GM18858 (cell line): ENCODE measurements around the gene SULF2.

ENCODE experiments used
- ATAC-seq: cut with Tn5 transposase; IDR thresholded peaks from one replicate; pipeline ENCODE4 v1.9.1; 2021; ENCODE audit not compliant: unreplicated experiment

SULF2 gene

GRCh38 chr20:47717421-47717820 is 67.9 kb downstream of the SULF2 start:
- no peak for ATAC-seq

DNA sequence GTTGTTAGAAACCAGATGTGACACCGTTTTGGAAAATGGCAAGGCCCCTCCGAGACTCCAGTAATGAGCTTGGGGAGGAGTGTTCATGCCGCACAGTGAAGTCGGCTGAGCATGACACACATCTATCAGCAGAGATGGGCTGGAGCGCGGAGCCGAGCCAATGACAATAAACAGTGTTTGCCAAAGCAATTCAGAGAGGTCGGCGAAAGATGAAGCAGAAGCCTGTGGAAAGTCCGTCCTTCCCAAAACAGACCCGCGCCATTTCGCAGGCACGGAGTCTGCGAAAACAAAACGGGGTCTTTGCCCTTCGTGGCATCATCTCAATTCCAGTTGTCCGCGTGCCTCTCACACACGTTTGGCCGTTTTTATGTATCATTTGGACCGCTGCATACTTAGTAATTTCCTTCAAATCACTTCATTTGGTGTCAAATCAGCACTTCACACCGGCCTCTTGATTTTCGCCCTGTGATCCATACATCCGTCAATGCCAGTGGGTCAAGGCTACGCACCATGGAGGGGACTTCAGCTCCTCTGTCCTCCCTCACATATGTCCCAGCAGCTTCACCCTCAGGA is 71.3 kb downstream of the SULF2 start:
- ATAC-seq, result no peak

GRCh38 chr20:47713163-47713562 is 72.1 kb downstream of the SULF2 start:
- no peak for ATAC-seq

DNA sequence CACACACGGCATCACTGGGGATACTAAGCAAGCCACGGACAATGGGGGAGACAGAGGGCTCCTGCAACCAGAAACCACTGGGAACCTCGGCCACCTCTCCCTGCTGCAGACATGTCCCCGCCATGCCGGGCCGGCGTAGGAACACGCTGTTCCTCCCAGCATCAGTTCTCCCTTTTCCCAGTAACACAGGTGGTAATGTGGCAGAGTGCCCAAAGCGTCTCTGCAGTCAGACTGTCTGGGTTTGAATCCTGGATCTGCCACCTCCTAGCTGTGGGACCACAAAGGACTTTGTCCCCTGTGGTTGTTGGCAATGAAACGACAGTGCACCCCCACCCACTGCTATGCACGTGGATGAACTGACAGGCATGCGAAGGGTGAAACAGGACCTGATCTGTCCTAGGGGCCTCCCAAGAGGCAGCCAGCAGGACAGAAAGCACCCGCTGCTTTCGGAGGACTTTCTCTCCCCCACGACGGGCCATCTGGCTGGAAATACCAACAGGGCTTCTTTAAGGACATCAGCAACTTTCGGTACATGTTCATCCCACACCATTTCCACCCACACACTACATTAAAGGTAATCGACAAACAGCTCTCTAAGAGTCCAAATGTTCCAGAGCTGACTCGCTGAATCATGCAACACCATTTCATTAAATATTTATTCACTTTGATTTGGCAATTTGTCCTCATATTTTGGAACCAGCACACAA is 74.1 kb downstream of the SULF2 start:
- no peak for ATAC-seq

DNA sequence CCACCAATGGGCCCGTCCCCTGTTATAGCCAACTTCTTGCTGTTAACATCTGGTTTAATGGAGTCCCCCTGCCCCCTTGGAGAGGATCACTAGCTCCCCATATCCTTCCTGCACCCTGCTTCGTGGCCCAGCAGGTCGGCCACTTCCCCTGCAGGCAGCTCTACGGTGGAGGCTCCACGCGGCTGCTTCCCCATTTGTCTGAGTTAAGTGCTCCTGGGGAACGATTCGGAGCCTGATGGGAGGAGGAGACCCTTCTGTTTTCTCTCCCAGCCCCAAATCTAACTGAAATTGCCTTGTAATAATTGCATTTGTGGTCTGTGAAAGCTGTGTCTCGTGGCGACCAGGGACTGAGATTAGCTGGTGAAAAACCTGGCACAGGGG is 74.6 kb downstream of the SULF2 start:
- ATAC-seq, result no peak

- no peak for ATAC-seq
Observed at GRCh38 chr20:47708953-47709833, 76.1 kb downstream of the SULF2 start.

- ATAC-seq, result no peak
Observed at GRCh38 chr20:47708140-47708807, 77.0 kb downstream of the SULF2 start.

GRCh38 chr20:47706345-47706744 is 78.9 kb downstream of the SULF2 start:
- no peak for ATAC-seq

- no peak for ATAC-seq
Observed at GRCh38 chr20:47705497-47705856, 79.8 kb downstream of the SULF2 start.

DNA sequence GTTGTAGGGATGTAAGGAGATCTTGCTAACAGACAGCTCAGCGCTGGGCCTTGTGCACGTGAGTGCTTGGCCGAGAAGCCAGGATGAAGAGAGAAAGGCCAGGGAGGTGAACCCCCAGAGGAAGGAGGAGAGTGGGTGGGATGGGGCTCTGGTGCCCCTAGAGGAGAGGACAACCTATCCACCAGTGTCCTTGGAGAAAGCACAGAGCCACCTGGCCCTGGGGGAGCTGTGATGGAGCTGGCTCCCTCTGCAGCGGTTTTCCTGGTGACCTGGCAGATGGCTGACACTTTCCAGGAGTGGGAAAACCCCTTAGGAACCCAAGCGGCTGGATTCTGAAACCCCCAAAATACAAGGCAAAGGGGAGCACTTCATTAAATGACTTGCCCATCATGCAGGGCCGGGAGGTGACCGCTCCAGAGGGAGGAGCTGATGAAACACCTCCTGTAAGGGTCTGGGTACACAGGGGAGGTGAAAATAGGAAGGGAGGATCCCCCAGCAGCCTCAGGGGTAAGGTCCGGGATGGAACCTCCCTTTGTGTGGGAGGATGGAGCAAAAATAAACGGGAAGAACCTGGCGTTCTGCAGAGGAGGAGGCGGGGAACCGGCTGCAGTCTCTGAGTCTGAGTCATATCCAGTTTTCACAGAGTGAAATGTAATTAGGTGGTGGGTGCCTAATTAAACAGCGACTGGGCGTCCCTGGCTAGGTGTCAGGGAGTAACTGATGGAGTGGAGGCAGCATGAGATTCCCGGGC is 80.4 kb downstream of the SULF2 start:
- ATAC-seq, result no peak

GRCh38 chr20:47703748-47704147 is 81.5 kb downstream of the SULF2 start:
- no peak for ATAC-seq

DNA sequence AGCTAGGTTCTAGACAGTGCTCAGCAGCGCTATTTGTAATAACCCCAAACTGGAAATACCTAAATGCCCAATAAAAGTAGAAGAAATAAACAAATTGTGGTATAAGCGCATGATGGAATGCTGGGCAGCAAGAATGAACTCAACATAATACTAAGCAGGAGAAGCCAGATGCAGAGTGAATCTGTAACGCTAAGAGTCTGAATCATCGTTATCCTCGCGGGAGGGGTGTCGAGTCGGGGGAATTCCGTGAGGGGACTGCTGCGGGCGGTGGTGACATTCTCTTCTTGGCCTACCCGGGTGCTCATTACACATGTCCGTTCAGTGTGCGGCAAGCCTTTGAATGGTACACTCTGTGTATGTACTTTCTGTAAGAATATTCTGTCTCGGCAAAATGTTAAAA is 83.7 kb downstream of the SULF2 start:
- no peak for ATAC-seq

GRCh38 chr20:47700327-47700726 is 85.0 kb downstream of the SULF2 start:
- no peak for ATAC-seq

- no peak for ATAC-seq
Observed at GRCh38 chr20:47699818-47700217, 85.5 kb downstream of the SULF2 start.

- ATAC-seq, result no peak
Observed at GRCh38 chr20:47698142-47698541, 87.1 kb downstream of the SULF2 start.

GRCh38 chr20:47696856-47697255 is 88.4 kb downstream of the SULF2 start:
- ATAC-seq, result no peak

GRCh38 chr20:47694021-47694818 is 91.1 kb downstream of the SULF2 start:
- ATAC-seq, result no peak

DNA sequence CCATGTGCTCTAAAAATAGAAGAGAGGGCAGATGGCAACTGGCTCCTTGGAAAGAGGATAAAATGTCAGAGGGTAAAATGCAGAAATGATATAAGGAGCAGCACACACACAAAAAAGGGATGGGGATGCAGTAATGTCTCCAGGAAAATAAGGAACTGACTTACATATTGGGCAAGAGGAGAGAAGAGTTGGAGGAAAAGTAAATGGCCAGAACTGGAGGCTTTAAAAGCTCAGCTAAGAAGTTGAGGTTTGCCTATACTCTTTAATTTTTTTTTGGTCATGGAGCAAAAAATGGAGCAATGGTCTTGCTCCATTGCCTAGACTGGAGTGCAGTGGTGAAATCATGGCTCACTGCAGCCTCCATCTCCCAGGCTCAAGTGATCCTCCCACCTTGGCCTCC is 93.7 kb downstream of the SULF2 start:
- no peak for ATAC-seq

- ATAC-seq, result no peak
Observed at GRCh38 chr20:47689731-47690130, 95.5 kb downstream of the SULF2 start.
